GM12864 (cell line): ENCODE results near the gene APBA1.

ENCODE experiments used
- DNase-seq: peaks from one replicate; pipeline ENCODE4 v3.0.0-alpha.2; 2011; ENCODE audit warnings: low read depth
- H3K4me3 ChIP-seq: 2 replicates; pipeline ENCODE4 v1.5.1; 2011; ENCODE audit warnings: mild to moderate bottlenecking, low read depth, low read length, control low read depth
- TF ChIP-seq, protein P1 (sequence below): IDR thresholded peaks from 2 replicates; pipeline ENCODE4 v1.5.1; 2011; ENCODE audit warnings: low read depth, mild to moderate bottlenecking, moderate library complexity, low read length, control low read depth, inconsistent platforms; ENCODE audit errors: missing control alignments

Gene APBA1

DNA sequence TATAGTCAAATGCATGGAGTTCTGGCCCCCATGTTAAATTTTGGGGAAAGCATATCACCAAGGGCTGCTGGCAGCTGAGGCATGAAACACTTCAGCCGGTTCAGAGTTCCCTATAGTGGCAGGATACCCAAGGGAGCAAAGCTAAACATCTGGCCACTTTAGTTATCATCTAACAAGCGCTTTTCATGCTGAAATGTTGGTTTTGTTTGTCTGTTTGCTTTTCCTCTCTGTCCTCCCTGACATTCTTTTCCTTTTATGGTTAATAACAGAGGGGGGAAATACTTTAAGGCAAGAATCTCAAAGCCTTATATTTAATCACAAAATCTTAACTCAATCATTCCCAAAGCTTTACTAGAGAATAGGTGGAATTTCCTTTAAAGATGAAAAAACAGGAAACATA, 11.9 kb downstream of the APBA1 start:
- TF ChIP-seq, protein P1, sequence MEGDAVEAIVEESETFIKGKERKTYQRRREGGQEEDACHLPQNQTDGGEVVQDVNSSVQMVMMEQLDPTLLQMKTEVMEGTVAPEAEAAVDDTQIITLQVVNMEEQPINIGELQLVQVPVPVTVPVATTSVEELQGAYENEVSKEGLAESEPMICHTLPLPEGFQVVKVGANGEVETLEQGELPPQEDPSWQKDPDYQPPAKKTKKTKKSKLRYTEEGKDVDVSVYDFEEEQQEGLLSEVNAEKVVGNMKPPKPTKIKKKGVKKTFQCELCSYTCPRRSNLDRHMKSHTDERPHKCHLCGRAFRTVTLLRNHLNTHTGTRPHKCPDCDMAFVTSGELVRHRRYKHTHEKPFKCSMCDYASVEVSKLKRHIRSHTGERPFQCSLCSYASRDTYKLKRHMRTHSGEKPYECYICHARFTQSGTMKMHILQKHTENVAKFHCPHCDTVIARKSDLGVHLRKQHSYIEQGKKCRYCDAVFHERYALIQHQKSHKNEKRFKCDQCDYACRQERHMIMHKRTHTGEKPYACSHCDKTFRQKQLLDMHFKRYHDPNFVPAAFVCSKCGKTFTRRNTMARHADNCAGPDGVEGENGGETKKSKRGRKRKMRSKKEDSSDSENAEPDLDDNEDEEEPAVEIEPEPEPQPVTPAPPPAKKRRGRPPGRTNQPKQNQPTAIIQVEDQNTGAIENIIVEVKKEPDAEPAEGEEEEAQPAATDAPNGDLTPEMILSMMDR: no peak
- no peak for DNase-seq
- no peak overlapping the region for H3K4me3 ChIP-seq

DNA sequence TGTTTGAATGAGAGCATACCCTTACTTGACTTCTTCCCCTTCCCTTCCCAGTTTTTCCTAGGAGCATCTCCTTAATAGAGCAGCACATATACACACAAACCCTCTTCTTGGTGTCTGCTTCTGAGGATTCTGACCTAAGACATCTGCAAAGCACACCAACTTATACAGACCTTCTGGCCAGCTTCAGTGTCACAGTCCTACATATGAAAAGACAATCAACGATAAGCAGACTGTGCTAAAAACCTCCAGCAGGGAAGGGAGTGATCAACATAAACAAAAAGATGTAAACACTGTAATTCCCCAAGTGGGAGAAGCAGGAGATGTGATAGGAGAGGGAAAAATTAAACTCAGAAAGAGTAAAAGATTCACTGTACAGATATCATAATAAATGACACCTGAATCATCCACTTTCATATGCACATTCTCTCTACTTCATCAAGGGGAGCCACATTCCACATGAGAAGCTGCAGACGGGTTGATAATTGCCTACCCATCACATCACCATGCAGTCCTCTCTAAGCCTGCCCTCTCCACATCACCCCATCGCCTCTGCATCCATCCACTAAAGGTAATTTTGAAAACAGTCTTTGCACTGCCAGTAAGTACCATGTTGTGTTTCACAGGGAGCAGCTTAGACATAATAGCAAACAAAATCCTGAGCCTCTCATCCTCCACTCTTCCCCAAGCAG, 13.0 kb downstream of the APBA1 start:
- TF ChIP-seq, protein P1: no peak
- DNase-seq: no peak
- H3K4me3 ChIP-seq: no peak overlapping the region

DNA sequence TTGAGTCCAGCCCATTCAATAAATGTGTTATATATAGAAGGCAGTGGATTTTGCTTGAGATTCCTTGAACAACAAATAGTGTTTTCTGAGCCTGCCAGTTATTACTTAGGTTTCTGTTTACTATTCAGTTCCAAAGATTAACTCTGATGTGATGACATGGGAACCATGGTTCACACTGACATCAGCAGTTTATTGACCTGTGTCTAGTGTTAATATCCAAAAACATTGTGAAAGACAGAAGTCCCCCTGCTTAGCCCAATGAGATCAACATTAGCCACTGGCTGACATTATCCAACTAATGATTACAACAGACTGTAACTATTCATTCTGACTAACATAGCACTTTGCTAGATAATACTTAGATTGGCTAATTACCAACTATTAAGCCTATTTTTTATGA, 14.9 kb downstream of the APBA1 start:
- TF ChIP-seq, protein P1: no peak
- no peak overlapping the region for H3K4me3 ChIP-seq
- no peak for DNase-seq

DNA sequence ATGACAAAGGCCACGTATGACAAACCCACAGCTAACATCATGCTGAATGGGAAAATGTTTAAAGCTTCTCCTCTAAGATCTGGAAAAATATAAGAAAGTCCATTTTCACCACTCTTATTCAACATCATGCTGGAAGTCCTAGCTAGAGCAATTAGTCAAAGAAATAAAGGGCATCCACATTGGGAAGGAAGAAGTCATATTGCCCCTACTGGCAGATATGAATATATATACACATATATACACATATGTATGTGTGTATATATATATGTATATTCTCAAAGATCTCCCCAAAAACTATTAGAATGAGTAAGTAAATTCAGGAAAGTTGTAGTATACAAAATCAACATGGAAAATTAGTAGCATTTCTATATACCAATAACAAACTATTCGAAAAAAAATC, 17.1 kb downstream of the APBA1 start:
- TF ChIP-seq, protein P1: no peak
- H3K4me3 ChIP-seq: no peak overlapping the region
- DNase-seq: no peak

DNA sequence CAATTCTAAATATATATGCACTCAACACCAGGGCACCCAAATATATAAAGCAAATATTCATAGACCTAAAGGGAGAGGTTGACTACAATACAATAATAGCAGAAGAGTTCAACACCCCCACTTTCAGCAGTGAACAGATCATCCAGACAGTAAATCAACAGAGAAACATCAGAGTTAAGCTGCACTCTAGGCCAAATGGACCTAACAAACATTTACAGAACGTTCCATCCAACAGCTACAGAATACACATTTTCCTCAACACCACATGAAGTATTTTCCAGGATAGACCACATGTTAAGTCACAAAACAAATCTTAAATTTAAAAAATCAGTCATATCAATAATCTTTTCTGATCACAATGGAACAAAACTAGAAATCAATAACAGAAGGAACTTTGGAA, 18.9 kb downstream of the APBA1 start:
- no peak for DNase-seq
- TF ChIP-seq, protein P1: no peak
- H3K4me3 ChIP-seq: no peak overlapping the region

DNA sequence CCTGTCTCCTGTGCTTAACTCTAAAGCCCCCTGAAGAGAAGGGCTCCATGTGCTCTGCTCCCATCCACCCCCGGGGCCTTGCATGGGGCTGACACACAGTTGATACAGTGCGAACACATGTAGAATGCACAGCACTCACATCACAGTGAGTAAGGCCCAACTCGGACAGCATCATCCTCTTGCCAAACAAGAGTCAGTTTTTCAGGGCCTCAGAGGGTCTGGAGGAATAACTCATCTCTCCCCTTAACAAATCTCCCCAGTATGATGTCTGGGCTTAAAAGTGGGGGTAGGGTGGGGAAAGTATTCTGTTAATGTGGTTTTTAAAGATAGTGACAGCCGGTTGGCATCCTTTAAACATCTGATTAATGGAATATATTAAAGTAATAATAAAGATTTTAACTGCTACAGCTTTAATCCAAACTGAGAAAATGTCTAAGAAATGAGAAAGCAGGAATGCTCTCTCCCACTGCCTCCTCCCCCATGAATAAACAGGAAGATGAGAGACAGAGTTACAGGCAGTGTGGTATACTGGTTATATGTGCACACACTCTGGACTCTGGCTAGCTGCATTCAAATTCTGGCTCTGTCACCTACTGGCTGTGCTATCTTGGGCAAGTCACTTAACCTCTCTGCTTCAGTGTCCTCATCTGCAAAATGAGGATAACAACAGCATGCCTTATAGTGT, 22.5 kb downstream of the APBA1 start:
- TF ChIP-seq, protein P1: no peak
- no peak for DNase-seq
- H3K4me3 ChIP-seq: no peak overlapping the region

DNA sequence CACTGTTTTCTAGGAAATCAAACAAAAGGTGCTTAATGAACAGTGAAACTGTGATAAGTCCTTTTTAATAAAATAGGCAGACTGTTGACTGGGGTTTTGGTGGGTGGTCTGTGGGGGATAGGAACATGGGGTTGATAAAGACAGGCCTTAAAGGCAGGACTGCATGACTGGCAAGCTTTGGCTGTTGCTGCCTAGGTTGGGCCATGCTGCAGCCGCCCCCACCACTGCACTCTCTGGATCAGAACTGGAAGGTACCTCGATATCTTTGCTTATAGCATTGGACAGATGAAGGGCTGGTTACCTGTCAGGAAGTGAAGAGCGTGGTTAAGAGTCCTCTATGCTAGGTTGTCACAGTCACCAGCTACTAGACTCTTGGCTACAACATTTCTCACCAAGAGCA, 24.4 kb downstream of the APBA1 start:
- no peak overlapping the region for H3K4me3 ChIP-seq
- no peak for DNase-seq
- TF ChIP-seq, protein P1: no peak
